MV-4-11 (cell line): ENCODE results near the gene ABCC4.

Source experiments
- DNase-seq: peaks from one replicate; lab custom pipeline; 2025; lab: John Stamatoyannopoulos, UW

ABCC4 gene

DNA sequence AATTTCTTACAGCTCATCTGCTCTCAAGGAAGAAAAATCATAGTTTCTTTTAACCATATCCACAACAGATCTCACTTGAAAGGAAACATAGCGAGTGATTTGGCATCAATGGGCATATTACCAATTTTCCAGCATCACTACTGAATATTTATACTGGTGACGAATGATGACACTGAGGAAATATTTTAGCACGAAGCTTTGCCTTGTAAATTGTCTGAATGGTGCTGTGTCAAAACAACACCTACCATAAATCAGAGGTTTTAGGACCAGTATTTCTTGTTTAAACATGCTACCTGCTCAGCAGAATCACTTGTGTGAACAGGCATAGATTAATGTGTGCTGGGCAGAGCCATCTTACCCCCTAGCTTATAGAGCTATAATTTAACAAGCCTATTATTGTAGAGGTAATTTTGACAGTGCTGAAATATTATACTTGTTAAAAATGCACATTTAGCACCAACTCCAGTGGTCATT, 146.8 kb downstream of the ABCC4 start:
- DNase-seq = no peak

DNA sequence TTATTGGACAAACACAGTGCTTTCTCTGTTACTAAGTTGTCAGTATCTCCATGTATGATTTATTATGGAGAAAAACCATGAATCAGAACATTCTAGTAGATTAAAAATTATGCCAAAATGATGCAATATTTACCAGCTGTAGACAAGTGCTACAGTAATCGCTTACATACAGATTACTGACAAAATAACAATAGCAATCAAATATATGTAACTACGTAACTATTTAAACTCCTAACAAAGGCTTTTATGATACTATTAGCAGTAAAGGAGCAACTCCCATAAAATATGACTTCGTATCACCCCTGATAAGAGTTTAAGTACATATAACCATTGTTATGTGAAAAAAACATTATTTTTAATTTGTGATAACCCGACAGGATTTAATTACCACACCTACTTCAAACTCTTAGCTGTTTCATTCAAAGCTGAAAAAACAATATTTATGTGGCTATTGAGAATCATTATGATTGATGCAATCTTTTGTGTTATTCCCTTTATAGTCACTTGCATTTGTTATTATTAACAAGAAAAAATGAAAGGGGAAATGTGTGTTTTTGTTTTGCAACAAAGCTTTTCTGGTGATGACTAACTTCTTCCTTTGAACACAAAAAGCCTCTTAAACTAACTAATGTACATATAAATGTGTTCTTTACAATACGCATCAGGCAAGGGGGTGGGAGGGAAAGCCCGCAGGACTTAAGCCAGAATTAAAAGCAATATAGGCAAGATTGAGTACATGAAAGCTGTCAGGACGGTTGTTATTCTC, 147.4 kb downstream of the ABCC4 start:
- DNase-seq = peak; percentile 58

DNA sequence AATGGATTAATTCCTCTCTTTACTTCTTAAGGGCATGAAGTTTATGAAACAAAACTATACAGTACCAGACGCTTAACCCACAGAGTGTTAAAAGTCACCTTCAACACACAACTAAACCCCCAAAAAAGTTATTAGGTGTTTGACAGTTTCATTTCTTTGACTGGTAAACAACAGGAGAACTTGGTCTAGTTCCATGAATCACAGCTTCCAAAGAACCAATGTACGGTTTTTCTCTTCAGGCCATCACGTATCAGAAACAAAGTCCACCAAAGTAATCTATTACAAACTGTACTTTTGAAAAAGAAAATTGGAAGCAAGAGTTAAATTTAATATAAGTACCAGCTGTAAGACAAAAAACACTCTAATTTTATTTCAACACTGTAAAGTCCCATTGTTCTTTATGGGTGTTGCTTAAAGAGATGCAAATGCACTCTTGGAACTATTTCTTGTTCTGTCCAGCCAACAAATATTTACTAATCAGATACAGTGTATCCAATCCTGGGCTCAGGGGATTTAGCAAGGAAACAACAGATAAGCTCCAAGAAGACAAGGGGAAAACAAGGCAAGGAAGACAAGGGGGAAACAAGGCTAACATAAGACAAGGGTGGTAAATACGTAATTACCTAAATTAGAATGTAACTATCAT, 149.2 kb downstream of the ABCC4 start:
- no peak for DNase-seq

DNA sequence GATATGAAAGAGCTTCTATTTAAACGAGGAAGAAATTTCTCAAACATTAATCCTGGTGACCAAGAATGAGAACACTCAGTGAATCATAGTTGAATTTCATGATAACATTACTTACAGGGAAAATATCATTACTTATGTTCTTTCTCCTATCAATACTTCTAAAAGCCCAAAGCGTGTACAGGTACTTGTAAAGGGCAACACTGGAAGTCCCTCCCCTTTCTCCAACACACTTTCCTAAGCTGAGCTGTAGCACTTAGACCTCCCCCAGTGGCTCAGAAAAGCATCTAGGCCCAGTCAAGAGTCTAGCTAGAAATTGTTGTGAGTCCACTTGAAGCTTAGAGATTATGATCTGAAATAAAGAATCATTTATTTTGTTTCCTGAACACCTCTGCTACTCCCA, 150.7 kb downstream of the ABCC4 start:
- DNase-seq = no peak

DNA sequence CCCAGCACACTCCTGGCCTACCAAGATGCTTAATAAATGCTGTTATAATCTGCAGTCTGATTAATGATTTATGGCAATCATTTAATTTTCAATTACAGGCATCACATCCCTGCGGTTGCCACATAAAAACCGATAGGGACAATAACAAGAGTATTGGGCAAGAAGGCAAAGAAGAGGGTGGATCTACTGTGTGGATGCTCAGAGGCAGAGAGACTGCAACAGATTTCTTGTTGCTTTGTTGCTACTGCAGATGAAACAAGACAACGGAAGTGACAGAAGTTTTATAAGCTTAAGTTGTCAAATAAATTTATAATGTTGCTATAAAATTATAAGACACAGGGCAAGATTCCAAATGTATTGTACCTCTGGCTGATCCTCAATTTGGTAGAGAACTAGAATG, 154.8 kb downstream of the ABCC4 start:
- no peak for DNase-seq

DNA sequence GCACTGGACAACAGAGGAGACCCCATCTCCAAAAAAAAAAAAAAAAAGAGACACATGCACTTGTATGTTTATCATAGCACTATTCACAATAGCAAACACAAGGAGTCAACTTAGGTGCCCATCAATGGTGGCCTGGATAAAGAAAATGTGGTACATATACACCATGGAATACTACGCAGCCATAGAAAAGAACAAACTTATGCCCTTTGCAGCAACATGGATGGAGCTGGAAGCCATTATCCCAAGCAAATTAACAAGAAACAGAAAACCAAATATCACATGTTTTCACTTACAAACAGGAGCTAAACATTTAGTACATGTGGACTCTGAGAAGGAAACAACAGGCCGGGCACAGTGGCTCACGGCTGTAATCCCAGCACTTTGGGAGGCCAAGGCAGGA, 155.7 kb downstream of the ABCC4 start:
- DNase-seq = no peak

DNA sequence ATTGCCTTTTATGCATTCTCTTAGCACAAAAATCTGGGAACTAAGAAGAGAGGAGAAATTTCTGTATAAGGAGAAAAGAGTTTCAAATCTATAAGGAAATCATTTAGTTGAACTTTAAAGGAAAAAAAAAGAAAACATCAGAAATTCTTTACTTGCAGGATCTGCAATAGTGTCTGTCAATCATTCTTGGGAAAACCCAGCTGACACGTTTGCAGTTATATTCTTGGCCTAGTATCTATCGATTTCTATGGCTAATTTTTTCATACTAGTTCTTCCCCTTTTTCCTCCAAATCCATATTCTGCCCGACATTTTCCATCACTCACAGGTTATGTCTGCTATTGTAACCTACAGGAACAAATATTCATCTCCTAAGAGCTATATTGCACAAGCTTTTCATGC, 160.7 kb downstream of the ABCC4 start:
- DNase-seq = no peak

DNA sequence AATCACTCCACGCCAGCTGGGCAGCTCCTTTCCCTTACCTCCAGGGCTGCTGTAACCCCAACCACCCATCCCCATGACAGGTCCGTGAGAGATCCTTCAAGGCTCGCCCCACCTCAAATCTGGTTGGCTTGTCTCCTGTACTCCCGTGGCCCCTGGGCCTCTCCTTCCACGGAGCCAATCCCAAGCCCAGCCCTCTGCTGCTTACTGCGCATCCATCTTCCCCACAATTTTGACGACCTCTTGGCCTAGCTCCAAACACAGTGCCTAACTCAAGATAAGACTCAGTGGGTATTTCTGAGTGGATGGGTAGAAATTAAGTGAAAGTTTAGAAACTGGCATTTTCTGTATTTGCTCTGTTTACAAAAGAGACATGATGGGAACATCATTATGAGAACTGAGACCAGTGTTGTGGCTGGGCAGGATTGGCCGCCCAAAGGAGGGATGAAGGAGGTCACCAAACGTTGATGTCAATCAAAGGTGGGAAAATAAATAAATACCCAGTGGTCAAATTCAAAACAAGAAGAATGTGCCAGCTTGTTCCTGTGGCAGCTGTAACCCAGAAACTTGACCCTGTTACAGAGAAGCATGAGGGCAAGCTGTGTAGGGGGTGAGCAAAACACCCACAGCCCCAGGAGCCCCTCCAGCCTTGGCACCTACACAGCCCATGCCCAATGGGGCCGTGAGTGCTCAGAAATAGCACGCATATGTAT, 162.2 kb downstream of the ABCC4 start:
- no peak for DNase-seq

DNA sequence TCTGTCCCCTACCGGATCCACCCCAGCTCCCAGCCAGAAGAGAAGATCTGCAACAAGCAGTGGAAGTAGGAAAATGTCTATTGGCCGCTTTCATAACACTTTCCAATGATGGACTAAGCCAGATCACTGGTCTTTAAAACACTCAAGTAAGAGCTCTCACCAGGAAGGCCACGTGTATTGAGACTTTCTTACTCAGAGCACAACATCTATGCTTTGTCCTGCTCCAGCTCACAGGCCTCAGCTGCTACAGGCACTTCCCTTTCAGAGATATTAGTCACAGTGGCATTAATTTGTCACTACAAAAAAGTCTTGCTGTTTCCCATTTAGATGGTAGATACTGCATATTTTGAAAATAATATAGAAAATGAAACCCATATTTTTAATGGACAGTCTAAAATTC, 164.2 kb downstream of the ABCC4 start:
- peak; percentile 54 for DNase-seq

DNA sequence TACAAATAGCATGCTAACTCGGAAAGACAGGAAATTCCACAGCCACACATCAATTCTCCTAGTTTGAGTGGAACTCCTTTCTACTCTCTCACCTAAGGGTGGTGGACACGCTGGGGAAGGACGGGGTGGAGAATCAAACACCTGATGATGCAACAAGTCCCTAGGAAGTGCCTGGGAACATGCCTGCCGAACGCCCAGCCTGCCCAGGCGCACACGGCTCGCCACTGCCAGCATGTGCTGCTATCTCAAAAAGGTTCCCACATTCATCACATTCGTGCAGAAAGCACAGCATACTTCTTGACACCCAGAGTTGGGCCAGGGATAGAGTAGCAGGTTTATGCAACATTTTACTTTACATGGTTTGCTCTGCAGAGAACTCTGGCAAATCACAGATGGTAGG, 164.6 kb downstream of the ABCC4 start:
- no peak for DNase-seq

DNA sequence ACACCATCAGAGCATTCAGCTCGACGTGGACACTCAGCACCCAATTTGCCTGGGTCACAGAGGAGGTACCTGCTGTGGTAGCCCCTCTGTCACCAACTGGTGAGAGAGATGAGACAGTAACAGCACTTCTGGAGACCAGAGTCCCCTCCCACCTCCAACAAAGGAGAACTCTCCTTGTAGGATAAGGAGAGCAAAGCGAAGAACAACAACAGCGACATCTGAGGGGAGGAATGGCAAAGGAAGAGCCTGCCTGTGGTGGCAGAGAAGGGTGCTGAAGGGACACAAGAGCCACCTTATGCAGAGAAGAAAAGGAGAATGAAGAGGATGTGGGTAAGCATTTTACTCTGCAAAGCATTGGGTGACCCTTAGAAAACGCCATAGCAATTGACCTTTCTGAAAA, 167.8 kb downstream of the ABCC4 start:
- no peak for DNase-seq

DNA sequence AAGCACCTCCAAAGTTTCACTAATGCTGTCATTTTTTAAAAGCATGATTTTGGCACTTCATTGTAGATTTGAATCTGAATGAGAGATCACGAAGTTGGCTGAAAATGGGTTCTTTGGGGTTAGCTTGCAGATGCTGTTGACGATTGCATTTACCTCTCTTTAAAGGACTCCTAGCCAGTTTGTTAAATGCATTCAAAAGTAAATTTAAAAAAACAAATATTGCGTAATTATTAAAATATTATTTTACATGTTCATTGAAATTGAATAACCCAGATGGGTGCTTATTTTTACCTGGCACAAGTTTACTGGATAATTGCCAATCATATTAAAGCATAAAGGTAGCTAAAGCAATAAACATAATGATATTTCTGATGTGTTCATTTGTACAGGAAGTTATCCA, 172.2 kb downstream of the ABCC4 start:
- DNase-seq = no peak

DNA sequence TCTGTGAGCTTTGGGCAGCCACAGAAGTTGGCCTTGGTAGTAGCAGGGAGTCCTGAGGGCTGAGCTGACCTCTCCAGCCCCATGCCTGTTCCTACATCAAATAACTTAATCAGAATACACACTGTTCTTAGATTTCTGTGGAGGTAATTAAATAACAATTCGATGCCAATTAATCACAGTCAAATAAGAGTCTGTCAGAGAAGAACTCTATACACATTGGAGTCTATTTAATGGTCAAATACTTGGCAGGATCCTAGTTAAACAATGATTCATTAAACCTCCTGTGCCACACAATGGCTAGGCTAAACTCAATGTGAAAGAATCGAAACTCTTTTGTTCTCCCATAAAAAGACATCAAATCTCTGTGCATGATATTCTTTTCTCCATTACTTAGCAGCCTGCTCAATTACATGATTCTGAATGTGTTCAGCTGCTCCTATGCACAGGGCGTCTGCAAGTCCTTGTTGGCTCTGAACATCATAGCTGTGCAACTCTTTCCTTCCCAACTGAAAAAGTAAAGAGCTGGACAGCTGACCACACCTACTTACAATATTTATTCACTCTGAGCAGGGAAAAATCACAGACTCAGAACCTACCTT, 173.1 kb downstream of the ABCC4 start:
- no peak for DNase-seq

DNA sequence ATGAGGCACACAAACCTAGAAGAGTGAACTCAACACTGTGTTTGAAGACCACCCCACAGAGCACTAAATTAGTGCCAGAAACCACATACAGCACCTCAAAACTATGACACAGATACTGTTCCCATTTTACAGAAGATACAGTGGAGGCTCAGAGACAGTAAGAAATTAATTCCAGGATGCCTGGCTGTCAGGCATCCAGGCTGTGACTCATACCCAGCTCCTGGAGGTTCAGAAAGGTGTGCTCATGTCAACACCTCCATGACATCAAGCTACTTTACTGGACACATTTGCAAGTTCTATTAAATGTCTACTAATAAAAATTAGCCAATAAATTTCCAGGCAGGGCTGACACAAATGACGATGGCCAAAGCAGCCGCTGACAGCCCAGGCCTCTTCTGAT, 176.3 kb downstream of the ABCC4 start:
- DNase-seq = no peak

DNA sequence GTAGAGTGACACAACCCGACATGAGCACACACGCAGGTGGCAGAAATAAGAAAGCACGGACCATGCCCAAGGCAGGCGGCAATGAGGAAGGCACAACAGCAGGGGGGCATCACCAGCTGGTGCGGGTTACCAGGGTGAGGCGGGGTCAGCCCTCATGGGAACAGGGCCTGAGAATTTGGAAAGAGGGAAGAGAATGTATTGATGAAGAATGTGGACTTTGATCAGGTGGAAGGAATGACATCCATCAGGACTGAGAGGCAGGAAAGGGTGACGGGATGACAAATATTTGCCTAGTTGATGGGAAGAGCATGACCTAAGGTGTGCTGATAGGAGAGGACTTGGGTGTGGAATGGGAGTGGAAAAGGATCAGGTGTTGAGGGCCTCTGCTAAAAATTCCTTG, 177.5 kb downstream of the ABCC4 start:
- no peak for DNase-seq

DNA sequence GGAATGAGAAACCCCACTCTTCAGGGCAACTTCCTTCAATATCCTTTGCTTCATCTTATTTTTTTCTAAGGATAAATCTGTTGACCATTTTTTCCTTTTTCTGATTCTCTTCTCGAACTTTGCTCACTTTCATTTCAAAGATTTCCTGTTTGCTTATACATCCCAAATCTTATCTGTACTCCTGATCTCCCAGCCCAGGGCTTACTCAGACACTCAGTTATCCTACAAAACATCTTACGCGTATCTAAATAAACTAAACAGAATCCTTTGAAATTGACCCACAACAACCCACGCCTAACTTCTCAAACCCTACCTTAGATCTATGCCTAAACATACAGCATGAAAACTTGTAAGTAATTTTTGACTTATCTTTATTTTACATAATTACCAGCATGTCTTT, 179.2 kb downstream of the ABCC4 start:
- DNase-seq = no peak

DNA sequence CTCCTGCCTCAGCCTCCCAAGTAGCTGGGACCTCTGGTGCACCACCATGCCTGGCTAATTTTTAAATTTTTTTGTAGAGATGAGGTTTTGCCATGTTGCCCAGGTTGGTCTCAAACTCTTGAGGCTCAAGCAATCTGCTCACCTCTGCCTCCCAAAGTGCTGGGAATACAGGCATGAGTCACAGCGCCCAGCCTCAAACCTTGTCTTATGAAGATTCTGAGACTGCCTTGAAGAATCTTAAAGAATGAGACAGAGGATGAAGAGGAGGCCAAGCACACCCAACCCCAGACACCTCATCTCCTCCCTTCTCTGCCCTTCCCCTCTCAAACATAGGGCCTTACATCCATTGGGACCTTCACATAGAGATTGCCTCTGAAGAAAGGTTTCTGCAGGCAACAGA, 179.7 kb downstream of the ABCC4 start:
- DNase-seq = no peak

DNA sequence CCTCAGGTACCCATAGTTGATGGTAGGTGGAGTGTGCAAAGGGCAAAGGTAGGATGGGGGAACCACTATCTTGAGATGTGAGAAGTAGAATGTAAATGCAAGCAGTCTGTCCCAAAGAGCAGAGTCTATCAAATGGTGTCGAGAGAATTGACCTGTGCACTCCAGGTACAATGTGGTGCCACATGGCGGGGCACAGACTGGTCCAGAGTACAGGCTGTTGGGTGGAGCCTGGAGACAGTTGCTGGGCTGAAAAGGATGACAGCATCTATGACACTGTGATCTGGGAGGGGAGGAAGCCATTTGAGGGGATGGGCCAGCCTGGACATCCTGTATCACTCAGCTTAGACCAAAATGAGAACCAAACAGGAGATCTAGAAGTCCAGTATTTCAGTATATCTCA, 180.6 kb downstream of the ABCC4 start:
- no peak for DNase-seq

DNA sequence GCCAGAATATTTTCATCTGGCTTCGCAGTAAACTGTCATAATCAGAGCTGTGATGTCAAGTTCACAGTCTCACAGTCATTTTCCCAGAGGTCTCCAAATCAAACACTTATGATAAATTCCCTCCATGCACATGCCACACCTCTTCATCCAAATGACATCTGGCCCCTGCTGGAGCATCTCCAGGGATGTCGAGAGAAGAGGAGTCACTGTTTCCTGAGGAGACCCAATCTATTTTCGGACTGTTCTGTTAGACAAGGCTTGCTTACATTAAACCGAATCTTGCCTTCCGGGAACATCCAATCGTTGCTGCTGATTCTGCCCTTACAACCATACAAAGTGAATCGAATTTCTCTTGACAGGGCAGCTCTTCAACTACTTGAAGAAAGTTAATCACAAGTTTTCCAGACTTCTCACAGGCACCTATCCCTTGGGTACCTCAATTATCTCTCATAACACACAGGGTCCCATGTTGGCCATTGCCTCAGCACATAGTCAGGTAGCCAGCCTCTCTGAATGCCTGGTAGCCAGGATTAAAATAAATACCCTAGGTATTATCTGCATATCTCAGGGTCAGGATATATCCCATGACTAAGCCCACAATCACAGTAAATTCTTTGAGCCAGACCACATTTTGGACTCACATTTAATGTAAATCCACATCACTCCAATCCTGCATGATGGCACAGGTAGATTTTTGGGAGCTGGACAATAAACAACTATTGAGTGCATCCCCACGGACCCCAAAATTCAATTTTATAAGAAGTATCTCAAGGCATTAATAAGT, 182.5 kb downstream of the ABCC4 start:
- DNase-seq = no peak

DNA sequence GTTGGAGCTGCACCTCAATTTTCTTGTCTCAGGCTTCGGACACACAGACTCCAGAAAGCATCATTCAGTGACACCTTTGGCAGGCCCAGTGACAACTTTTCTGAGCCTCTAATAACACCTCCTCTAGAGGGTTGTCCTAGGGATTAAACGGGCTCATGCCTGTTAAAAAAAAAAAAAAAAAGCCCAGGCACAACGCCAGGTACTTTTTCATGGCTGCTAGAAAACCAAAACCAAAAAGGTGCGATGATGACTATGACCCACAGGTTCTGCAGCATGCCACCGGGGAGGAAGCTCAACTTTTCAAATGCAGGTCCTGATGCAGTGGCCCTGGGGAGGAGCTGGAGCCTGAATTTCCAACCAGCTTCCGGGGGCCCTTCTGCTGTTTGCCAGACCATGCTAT, 184.2 kb downstream of the ABCC4 start:
- no peak for DNase-seq

DNA sequence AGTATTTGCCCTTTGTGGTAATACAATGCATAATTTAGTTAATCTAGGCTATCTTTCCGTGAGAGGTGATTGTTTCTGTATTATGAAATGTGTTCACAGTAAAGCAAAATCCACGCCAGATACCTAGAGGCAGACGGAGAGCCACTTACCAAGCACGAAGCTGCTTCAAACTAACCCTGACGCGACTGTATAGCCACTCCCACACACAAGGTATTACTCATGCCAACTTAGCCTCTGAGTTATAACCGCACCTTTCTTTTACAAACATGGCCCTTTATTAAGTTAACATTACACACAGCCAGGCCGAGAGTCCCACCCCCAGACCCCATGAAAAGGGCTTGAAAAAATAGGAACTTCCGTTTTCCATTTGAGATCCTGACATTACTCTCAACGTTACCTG, 185.7 kb downstream of the ABCC4 start:
- DNase-seq = no peak

DNA sequence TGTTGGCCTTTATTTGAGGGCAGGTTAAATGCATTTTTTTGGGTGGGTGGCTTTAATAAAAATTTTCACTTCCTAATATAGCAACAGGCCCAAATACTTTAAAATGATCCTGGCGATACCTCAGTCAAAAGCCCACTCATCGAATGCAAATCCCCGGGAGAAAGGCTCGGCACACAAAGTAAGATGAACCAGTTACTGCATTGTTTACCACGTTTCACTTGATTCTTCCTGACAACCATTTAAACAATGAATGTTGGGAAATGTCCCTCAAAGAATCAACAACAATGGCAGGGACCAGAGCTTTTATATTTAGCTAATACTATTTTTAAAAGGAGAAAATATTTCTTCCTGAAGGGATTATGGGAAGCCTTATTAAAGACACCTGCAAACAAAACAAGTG, 187.7 kb downstream of the ABCC4 start:
- no peak for DNase-seq
